ENCODE results near the gene USP48.
A peak's percentile ranks its signal among the peaks of the same experiment; 100 is the strongest.
"Not testable (repeated sequence)": the region's sequence is repeated elsewhere in the genome, so short reads cannot be mapped to it uniquely, and the experiment has no call there.

USP48 gene

GRCh38 chr1:21782868-21783678 is at the start of gene USP48:
TSS of gene USP48 (minus strand) at chr1:21783149. CDS start at chr1:21782957, 192 bp downstream.
- peak; percentile 91 to 94 (median 92) for DNase-seq (ENCODE audit: low read depth in 3 of 3, low spot score in 1 of 3)

GRCh38 chr1:21831454-21831970 is 48.6 kb upstream of the USP48 start:
- no peak for DNase-seq (ENCODE audit: low read depth in 3 of 3, low spot score in 1 of 3)

GRCh38 chr1:21830792-21831453 is 48.0 kb upstream of the USP48 start:
- no peak for DNase-seq (ENCODE audit: low read depth in 3 of 3, low spot score in 1 of 3)

GRCh38 chr1:21829294-21829693 is 46.3 kb upstream of the USP48 start:
- no peak for DNase-seq (ENCODE audit: low read depth in 3 of 3, low spot score in 1 of 3)

GRCh38 chr1:21828506-21829210 is 45.7 kb upstream of the USP48 start:
- DNase-seq (ENCODE audit: low read depth in 3 of 3, low spot score in 1 of 3), result no peak

GRCh38 chr1:21828075-21828474 is 45.1 kb upstream of the USP48 start:
- no peak for DNase-seq (ENCODE audit: low read depth in 3 of 3, low spot score in 1 of 3)

GRCh38 chr1:21827141-21827679 is 44.3 kb upstream of the USP48 start:
- DNase-seq (ENCODE audit: low read depth in 3 of 3, low spot score in 1 of 3), result no peak

GRCh38 chr1:21826694-21827093 is 43.7 kb upstream of the USP48 start:
- DNase-seq (ENCODE audit: low read depth in 3 of 3, low spot score in 1 of 3), result not testable (repeated sequence)

- no peak for DNase-seq (ENCODE audit: low read depth in 3 of 3, low spot score in 1 of 3)
These were observed 42.4 kb upstream of the USP48 start for GRCh38 chr1:21825393-21825792.

GRCh38 chr1:21824926-21825325 is 42.0 kb upstream of the USP48 start:
- DNase-seq (ENCODE audit: low read depth in 3 of 3, low spot score in 1 of 3), result no peak

GRCh38 chr1:21823980-21824702 is 41.2 kb upstream of the USP48 start:
- DNase-seq (ENCODE audit: low read depth in 3 of 3, low spot score in 1 of 3), result no peak

GRCh38 chr1:21823206-21823979 is 40.4 kb upstream of the USP48 start:
- no peak for DNase-seq (ENCODE audit: low read depth in 3 of 3, low spot score in 1 of 3)

GRCh38 chr1:21822349-21822748 is 39.4 kb upstream of the USP48 start:
- no peak for DNase-seq (ENCODE audit: low read depth in 3 of 3, low spot score in 1 of 3)

- no peak for DNase-seq (ENCODE audit: low read depth in 3 of 3, low spot score in 1 of 3)
These were observed 38.6 kb upstream of the USP48 start for GRCh38 chr1:21821385-21822019.

- no peak for DNase-seq (ENCODE audit: low read depth in 3 of 3, low spot score in 1 of 3)
These were observed 37.8 kb upstream of the USP48 start for GRCh38 chr1:21820597-21821232.

GRCh38 chr1:21818656-21819055 is 35.7 kb upstream of the USP48 start:
- peak in 1 of 3 donors; percentile 5 for DNase-seq (ENCODE audit: low read depth in 3 of 3, low spot score in 1 of 3)

- no peak for DNase-seq (ENCODE audit: low read depth in 3 of 3, low spot score in 1 of 3)
These were observed 33.8 kb upstream of the USP48 start for GRCh38 chr1:21816602-21817302.

GRCh38 chr1:21815724-21816321 is 32.9 kb upstream of the USP48 start:
- DNase-seq (ENCODE audit: low read depth in 3 of 3, low spot score in 1 of 3), result no peak

Measured in stimulated activated CD4-positive, alpha-beta T cell treated with anti-CD3 and anti-CD28 coated beads, TNF-alpha, amount 100 ng/mL, for 1 hour (primary cell).